Loucy (cell line): ENCODE data around the gene USH1C.

Experiments used
- H2AFZ ChIP-seq: fragments of 200-600 bp; sonication (generic); 2 replicates; pipeline ENCODE4 v1.6.0; 2016; ENCODE audit warnings: antibody characterized with exemption, mild to moderate bottlenecking, low read length, moderate library complexity
- H3F3A ChIP-seq: fragments of 200-600 bp; 2 replicates; pipeline ENCODE4 v1.6.0; 2016; ENCODE audit warnings: antibody characterized with exemption, low read depth, mild to moderate bottlenecking
- H3K27me3 ChIP-seq: fragments of 200-600 bp; sonication (generic); 2 replicates; pipeline ENCODE4 v1.6.1; 2014; ENCODE audit warnings: low read length, mild to moderate bottlenecking; ENCODE audit not compliant: insufficient read depth, poor library complexity, severe bottlenecking
- H3K36me3 ChIP-seq: fragments of 200-600 bp; sonication (generic); 2 replicates; pipeline ENCODE4 v1.6.1; 2016; ENCODE audit warnings: low read length; ENCODE audit not compliant: insufficient read depth
- H3K4me1 ChIP-seq: fragments of 200-600 bp; sonication (generic); 2 replicates; pipeline ENCODE4 v1.5.1; 2014; ENCODE audit warnings: low read length, mild to moderate bottlenecking; ENCODE audit not compliant: insufficient read depth, poor library complexity, severe bottlenecking
- H3K4me2 ChIP-seq: fragments of 200-600 bp; sonication (generic); 2 replicates; pipeline ENCODE4 v1.6.0; 2014; ENCODE audit warnings: antibody characterized with exemption, low read length, low read depth, mild to moderate bottlenecking; ENCODE audit not compliant: poor library complexity, severe bottlenecking
- H3K4me3 ChIP-seq: fragments of 200-600 bp; sonication (generic); 2 replicates; pipeline ENCODE4 v1.5.1; 2014; ENCODE audit warnings: low read length, mild to moderate bottlenecking, mixed read lengths; ENCODE audit not compliant: poor library complexity, severe bottlenecking
- H3K79me2 ChIP-seq: fragments of 200-600 bp; sonication (generic); 2 replicates; pipeline ENCODE4 v1.6.1; 2014; ENCODE audit warnings: low read length; ENCODE audit not compliant: insufficient read depth
- H3K9ac ChIP-seq: fragments of 200-600 bp; sonication (generic); 2 replicates; pipeline ENCODE4 v1.6.0; 2014; ENCODE audit warnings: mild to moderate bottlenecking, low read depth, low read length, moderate library complexity; ENCODE audit not compliant: poor library complexity, severe bottlenecking
- H3K9me2 ChIP-seq: fragments of 200-600 bp; sonication (generic); replicated peaks from 2 replicates; pipeline ENCODE4 v1.6.1; 2016; ENCODE audit warnings: low read depth, low read length, mixed read lengths
- H3K9me3 ChIP-seq: fragments of 200-600 bp; sonication (generic); 2 replicates; pipeline ENCODE4 v1.6.1; 2014; ENCODE audit warnings: mild to moderate bottlenecking, antibody characterized with exemption, low read length, low read depth; ENCODE audit not compliant: insufficient read depth
- H4K20me1 ChIP-seq: fragments of 200-600 bp; sonication (generic); 2 replicates; pipeline ENCODE4 v1.6.0; 2014; ENCODE audit warnings: antibody characterized with exemption, low read length, mild to moderate bottlenecking; ENCODE audit not compliant: insufficient read depth, poor library complexity, severe bottlenecking
- CTCF ChIP-seq: fragments of 200-600 bp; sonication (generic); conservative IDR thresholded peaks from 2 replicates; pipeline ENCODE4 v1.5.1; 2014; ENCODE audit warnings: mild to moderate bottlenecking, antibody characterized with exemption, low read length
- EZH2phosphoT487 ChIP-seq: fragments of 200-600 bp; IDR thresholded peaks from 2 replicates; pipeline ENCODE4 v1.6.1; 2018; ENCODE audit warnings: antibody characterized with exemption, mild to moderate bottlenecking, moderate library complexity, borderline replicate concordance

USH1C gene

GRCh38 chr11:17463546-17464174, 80.6 kb downstream of the USH1C start:
- TF ChIP-seq EZH2phosphoT487 (no peak), CTCF (no peak)
- H3K4me3 ChIP-seq = no peak overlapping the region
- H3K9ac ChIP-seq = no peak overlapping the region
- H3F3A ChIP-seq = no peaks in the 10 kb centered on the region
- H3K4me1 ChIP-seq = no peaks in the 10 kb centered on the region
- H3K9me2 ChIP-seq = no peaks in the 10 kb centered on the region
- H3K4me2 ChIP-seq = no peak overlapping the region
- H3K79me2 ChIP-seq = no peaks in the 10 kb centered on the region
- H3K27me3 ChIP-seq = no peaks in the 10 kb centered on the region
- H4K20me1 ChIP-seq = no peaks in the 10 kb centered on the region
- no peaks in the 10 kb centered on the region for H3K36me3 ChIP-seq
- no peak overlapping the region for H2AFZ ChIP-seq
- no peaks in the 10 kb centered on the region for H3K9me3 ChIP-seq

- Histone ChIP-seq H3K9me2 (no peaks in the 10 kb centered on the region), H3K4me2 (no peak overlapping the region), H3F3A (no peaks in the 10 kb centered on the region), H3K36me3 (no peaks in the 10 kb centered on the region), H3K9ac (no peak overlapping the region), H3K27me3 (no peaks in the 10 kb centered on the region), H3K4me3 (no peak overlapping the region), H2AFZ (no peak overlapping the region), H3K9me3 (no peaks in the 10 kb centered on the region), H4K20me1 (no peaks in the 10 kb centered on the region), H3K79me2 (no peaks in the 10 kb centered on the region), H3K4me1 (no peaks in the 10 kb centered on the region)
- TF ChIP-seq EZH2phosphoT487 = no peak
- TF ChIP-seq CTCF = no peak
Measured at GRCh38 chr11:17462940-17463339, 81.3 kb downstream of the USH1C start.

GRCh38 chr11:17460406-17460805, 83.8 kb downstream of the USH1C start:
- Histone ChIP-seq H2AFZ (no peak overlapping the region), H3K36me3 (no peaks in the 10 kb centered on the region), H3K4me3 (no peak overlapping the region), H3K9me2 (no peaks in the 10 kb centered on the region), H3K9ac (no peak overlapping the region), H3K79me2 (no peaks in the 10 kb centered on the region), H3K9me3 (no peaks in the 10 kb centered on the region), H3K4me2 (no peak overlapping the region), H3K4me1 (no peaks in the 10 kb centered on the region), H3F3A (no peaks in the 10 kb centered on the region), H3K27me3 (no peaks in the 10 kb centered on the region), H4K20me1 (no peaks in the 10 kb centered on the region)
- TF ChIP-seq EZH2phosphoT487 = no peak
- no peak for TF ChIP-seq CTCF
